K562 (cell line): ENCODE results near the gene VPS13D. TPM values are rescaled to one million over a fixed set of nuclear protein-coding genes. Genes with fewer than 3 reads are reported as not detected.
A peak's percentile ranks its signal among the peaks of the same experiment; 100 is the strongest.

Experiments used
- ATAC-seq: fragments of 200-7000 bp; cut with Tn5 transposase; 3 replicates; pipeline ENCODE4 v1.9.1; 2020; ENCODE audit warnings: moderate library complexity
- BruUV-seq: library from RNA; stranded (reverse); fragments of 400-500 nt; replicated peaks from 2 replicates; lab custom pipeline; 2021; lab: Mats Ljungman, UMichigan
- CTCF ChIA-PET: fragments of 300-600 bp; formaldehyde crosslinking; extraction: SDS; loops from one replicate; lab custom pipeline; 2021; ENCODE audit warnings: low intra/inter-chr PET ratio; lab: Yijun Ruan, JAX
- POLR2A ChIA-PET: fragments of 300-600, 350-650 bp; sonication (Branson Sonifier 250); formaldehyde crosslinking; extraction: SDS; loops from one replicate; lab custom pipeline; 2021; ENCODE audit warnings: antibody characterized with exemption, inconsistent platforms; lab: Yijun Ruan, JAX
- DNase-seq, 4 experiments: peaks; one replicate each; pipeline versions ENCODE4 v3.0.0 to v3.0.0-alpha.2; 2011 to 2018; ENCODE audit warnings: low spot score in 3 of 4, mixed read lengths in 3 of 4; ENCODE audit errors: extremely low read depth in 1 of 4
- FAIRE-seq: peaks from 2 replicates; lab custom pipeline; 2011; peaks lifted over from hg19 to GRCh38; lab: Jason Lieb, UNC
- H2AFZ ChIP-seq: 2 replicates; pipeline ENCODE4 v1.6.0; 2011; ENCODE audit warnings: low read depth, low read length, control low read depth, inconsistent platforms
- H3K27ac ChIP-seq: fragments of 200-600 bp; 3 replicates; pipeline ENCODE4 v1.8.0; 2011; ENCODE audit warnings: low read depth, mild to moderate bottlenecking, control low read depth, inconsistent platforms, low read length, moderate library complexity, mixed read lengths; ENCODE audit errors: extremely low read depth
- H3K27me3 ChIP-seq, 2 experiments: fragments of 300-600 bp in 1 of 2; 2 replicates in 1 of 2; 3 replicates in 1 of 2; pipeline versions ENCODE4 v1.6.0 to v1.8.0; 2011; ENCODE audit warnings: inconsistent platforms in 2 of 2, low read length in 2 of 2, mild to moderate bottlenecking in 1 of 2, mixed read lengths in 1 of 2, moderate library complexity in 1 of 2; ENCODE audit not compliant: control insufficient read depth in 2 of 2, insufficient read depth in 2 of 2
- H3K36me3 ChIP-seq: fragments of 300-600 bp; 3 replicates; pipeline ENCODE4 v1.8.0; 2011; ENCODE audit warnings: mild to moderate bottlenecking, low read length, inconsistent platforms; ENCODE audit not compliant: control insufficient read depth, insufficient read depth
- H3K4me1 ChIP-seq, 2 experiments: fragments of 200-600 bp in 1 of 2; replicated peaks in 1 of 2; 2 replicates in 1 of 2; 3 replicates in 1 of 2; pipeline versions ENCODE4 v1.5.1 to v1.8.0; 2011; ENCODE audit warnings: inconsistent platforms in 2 of 2, low read length in 2 of 2, mild to moderate bottlenecking in 1 of 2, mixed read lengths in 1 of 2, moderate library complexity in 1 of 2; ENCODE audit not compliant: control insufficient read depth in 2 of 2, insufficient read depth in 2 of 2
- H3K4me2 ChIP-seq: 2 replicates; pipeline ENCODE4 v1.6.1; 2011; ENCODE audit warnings: low read length, control low read depth, inconsistent platforms, mixed read lengths; ENCODE audit not compliant: insufficient read depth
- H3K4me3 ChIP-seq: fragments of 200-600 bp; sonication (generic), shearing (Covaris generic); 2 replicates; pipeline ENCODE4 v1.5.1; 2016; ENCODE audit warnings: control low read depth, inconsistent platforms
- H3K79me2 ChIP-seq: fragments of 200-600 bp; 3 replicates; pipeline ENCODE4 v1.8.0; 2011; ENCODE audit warnings: low read length, inconsistent platforms; ENCODE audit not compliant: control insufficient read depth, insufficient read depth
- H3K9ac ChIP-seq, 2 experiments: 2 replicates each; pipeline versions ENCODE4 v1.6.0 to v1.6.1; 2011; ENCODE audit warnings: low read depth in 2 of 2, low read length in 2 of 2, control low read depth in 1 of 2, inconsistent platforms in 1 of 2, mild to moderate bottlenecking in 1 of 2, mixed read lengths in 1 of 2; ENCODE audit not compliant: insufficient read depth in 1 of 2
- H3K9me1 ChIP-seq: one replicate; pipeline ENCODE4 v1.6.0; 2011; ENCODE audit warnings: inconsistent platforms, mild to moderate bottlenecking, low read length, moderate library complexity; ENCODE audit not compliant: control insufficient read depth, insufficient read depth
- H3K9me3 ChIP-seq: replicated peaks from 2 replicates; pipeline ENCODE4 v1.5.1; 2011; ENCODE audit warnings: low read depth, low read length, inconsistent platforms; ENCODE audit not compliant: control insufficient read depth, insufficient read depth
- H4K20me1 ChIP-seq: replicated peaks from 2 replicates; pipeline ENCODE4 v1.6.1; 2011; ENCODE audit warnings: low read length, inconsistent platforms, mixed read lengths; ENCODE audit not compliant: control insufficient read depth, insufficient read depth
- ATF2 ChIP-seq: sonication (generic); formaldehyde crosslinking; IDR thresholded peaks from 2 replicates; pipeline ENCODE4 v1.8.1; 2022; ENCODE audit warnings: missing genetic modification reagents
- C11orf30 ChIP-seq: fragments of 450-650 bp; IDR thresholded peaks from 2 replicates; pipeline ENCODE4 v1.6.1; 2016; ENCODE audit warnings: low read depth, mild to moderate bottlenecking
- ETV1 ChIP-seq: fragments of 450-650 bp; conservative IDR thresholded peaks from 2 replicates; pipeline ENCODE4 v1.6.1; 2016; ENCODE audit warnings: missing genetic modification characterization, control low read depth, low read depth, missing compliant biosample characterization
- KLF10 ChIP-seq: fragments of 250-450 bp; sonication (Bioruptor Pico); IDR thresholded peaks from 2 replicates; pipeline ENCODE4 v1.6.1; 2021; ENCODE audit warnings: matching md5 sums
- MAFF ChIP-seq: IDR thresholded peaks from 2 replicates; pipeline ENCODE4 v1.6.1; 2012; ENCODE audit warnings: low read length, improper control_type of control experiment
- ZBED1 ChIP-seq: IDR thresholded peaks from 2 replicates; pipeline ENCODE4 v1.6.1; 2014
- ZNF316 ChIP-seq: fragments of 450-650 bp; IDR thresholded peaks from 2 replicates; pipeline ENCODE4 v1.6.1; 2016
- ZNF57 ChIP-seq: fragments of 450-650 bp; formaldehyde crosslinking; IDR thresholded peaks from 2 replicates; pipeline ENCODE4 v1.4.0; 2020; ENCODE audit warnings: mild to moderate bottlenecking, moderate library complexity
- WGBS: fragments of 100-300 bp; shearing (Covaris generic); methylation state at CpG from one replicate; pipeline ENCODE4 v1.1.6; 2016; ENCODE audit warnings: low coverage, mixed read lengths; ENCODE audit not compliant: insufficient coverage; ENCODE audit errors: missing lambda C conversion rate; 5-methylcytosine and 5-hydroxymethylcytosine counted together
- in situ Hi-C: fragments of 300-500 bp; cut with MboI; formaldehyde crosslinking; loops from 4 replicates; pipeline ENCODE4 v1.15.0; 2018; ENCODE audit warnings: inconsistent platforms, mixed read lengths
- intact Hi-C: fragments of 100-400 bp; cut with micrococcal nuclease; formaldehyde crosslinking; loops from 2 replicates; pipeline ENCODE4 v1.14.2; 2022
- polyA plus RNA-seq, 8 experiments: library from polyadenylated mRNA; depleted of rRNA in 4 of 8; stranded (reverse) in 5 of 8; unstranded in 3 of 8; fragments of >200 nt; fragmentation: Nextera tagmentation in 2 of 8; fragmentation: Illumina TruSeq in 1 of 8; extraction: Ambion mirVana in 2 of 8; extraction: Trizol in 1 of 8; gene quantifications; 2 replicates each; pipeline versions ENCODE4 v1.2.1 to v1.2.3, GENCODE V29; 2011 to 2014; ENCODE audit warnings: inconsistent platforms in 1 of 8, missing spikeins in 1 of 8
- total RNA-seq, 7 experiments: library from RNA; depleted of rRNA in 6 of 7; stranded (reverse); fragments of >200 nt in 6 of 7; fragmentation: Illumina TruSeq in 2 of 7; extraction: Trizol in 2 of 7; gene quantifications; 2 replicates each; pipeline versions ENCODE4 v1.2.1 to v1.2.3, GENCODE V29; 2011 to 2021; ENCODE audit warnings: low replicate concordance in 1 of 7
- TF ChIP-seq, protein P1 (sequence below): sonication (generic); formaldehyde crosslinking; IDR thresholded peaks from 2 replicates; pipeline ENCODE4 v1.8.1; 2023; ENCODE audit warnings: mild to moderate bottlenecking, missing genetic modification reagents
- TF ChIP-seq, protein P2 (sequence below): fragments of 450-650 bp; formaldehyde crosslinking; IDR thresholded peaks from 2 replicates; pipeline ENCODE4 v1.4.0; 2020; ENCODE audit warnings: mild to moderate bottlenecking, moderate library complexity
- TF ChIP-seq, protein P3 (sequence below): fragments of 450-650 bp; IDR thresholded peaks from 2 replicates; pipeline ENCODE4 v1.6.1; 2014; ENCODE audit warnings: low read depth, mild to moderate bottlenecking, moderate library complexity, borderline replicate concordance

The VPS13D gene
- total and polyA plus RNA-seq, 9 of the 15 experiments (the other 6 are each of a cell fraction or from before 2014, with no cell fraction given) = 6.1 to 51.5 (median 38.5) TPM

GRCh38 chr1:12339396-12339795, 109.6 kb downstream of the VPS13D start (continued):
- TF ChIP-seq, protein P1, sequence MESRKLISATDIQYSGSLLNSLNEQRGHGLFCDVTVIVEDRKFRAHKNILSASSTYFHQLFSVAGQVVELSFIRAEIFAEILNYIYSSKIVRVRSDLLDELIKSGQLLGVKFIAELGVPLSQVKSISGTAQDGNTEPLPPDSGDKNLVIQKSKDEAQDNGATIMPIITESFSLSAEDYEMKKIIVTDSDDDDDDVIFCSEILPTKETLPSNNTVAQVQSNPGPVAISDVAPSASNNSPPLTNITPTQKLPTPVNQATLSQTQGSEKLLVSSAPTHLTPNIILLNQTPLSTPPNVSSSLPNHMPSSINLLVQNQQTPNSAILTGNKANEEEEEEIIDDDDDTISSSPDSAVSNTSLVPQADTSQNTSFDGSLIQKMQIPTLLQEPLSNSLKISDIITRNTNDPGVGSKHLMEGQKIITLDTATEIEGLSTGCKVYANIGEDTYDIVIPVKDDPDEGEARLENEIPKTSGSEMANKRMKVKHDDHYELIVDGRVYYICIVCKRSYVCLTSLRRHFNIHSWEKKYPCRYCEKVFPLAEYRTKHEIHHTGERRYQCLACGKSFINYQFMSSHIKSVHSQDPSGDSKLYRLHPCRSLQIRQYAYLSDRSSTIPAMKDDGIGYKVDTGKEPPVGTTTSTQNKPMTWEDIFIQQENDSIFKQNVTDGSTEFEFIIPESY (CRISPR knock-in tag) = no peak

DNA sequence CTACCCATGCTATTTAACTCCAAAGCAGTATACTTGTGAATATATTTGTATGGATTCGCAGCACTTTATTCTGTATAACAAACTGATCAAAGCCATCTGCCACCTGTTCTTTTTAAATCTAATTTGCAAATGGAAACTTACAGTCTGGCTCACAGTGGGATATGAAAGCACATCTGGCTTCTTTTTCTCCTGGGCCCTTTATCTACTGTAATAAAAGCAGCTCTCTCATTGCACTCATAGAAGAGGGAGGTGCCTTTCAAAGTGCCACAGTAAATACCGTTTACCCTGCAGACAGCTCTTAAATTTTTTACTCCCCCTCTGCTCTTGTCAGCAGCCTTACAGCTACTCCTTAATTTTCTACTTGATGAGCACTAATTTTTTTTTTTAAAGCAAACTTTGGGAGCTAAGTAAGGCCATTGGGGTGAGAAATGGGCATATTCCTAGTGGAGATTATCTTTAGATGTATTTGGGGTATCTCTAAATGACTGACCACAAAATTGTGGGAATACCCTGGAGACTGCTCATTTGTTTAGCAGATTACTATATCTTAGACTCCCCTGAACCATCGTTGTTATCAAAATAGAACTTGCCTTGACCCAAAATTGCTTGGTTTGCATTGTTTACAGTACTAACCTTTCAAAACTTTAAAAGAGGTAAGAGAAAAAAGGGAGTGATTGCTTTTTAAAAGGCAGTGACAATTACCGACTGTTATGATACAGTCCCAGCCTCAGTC, 110.1 kb downstream of the VPS13D start:
- BruUV-seq = no TSS peak
- intact Hi-C loops (no loop called here), in situ Hi-C loops (no loop called here)
- 47% methylated on average over 4 of the region's 4 CpGs for WGBS
- Histone ChIP-seq H3K9ac (no peak overlapping the region; a peak in 1 of 4 replicates), H3K79me2 (no peaks in the 10 kb centered on the region), H3K4me1 (peaks cover 0 to 8% of the 10 kb centered on the region in 2 experiments; a peak in 4 of 5 replicates), H3K9me1 (no peaks in the 10 kb centered on the region), H4K20me1 (no peaks in the 10 kb centered on the region), H2AFZ (no peak overlapping the region), H3K9me3 (no peaks in the 10 kb centered on the region), H3K36me3 (peaks cover 56% of the 10 kb centered on the region), H3K27me3 (no peaks in the 10 kb centered on the region), H3K4me2 (no peak overlapping the region), H3K27ac (no peak overlapping the region), H3K4me3 (no peak overlapping the region)
- ChIA-PET POLR2A (interaction anchor here (0.7 to 1.1 kb wide), 6 partner anchors 9 to 269 kb away, joined by 3 to 4 read pairs (median 4); no protein-coding TSS in a partner anchor), CTCF (interaction anchor here (1.5 kb wide), 1 partner anchor 319 kb away, joined by 3 read pairs; no protein-coding TSS in a partner anchor)
- FAIRE-seq (no peak), ATAC-seq (no peak; the same call in 2 of the 3 replicates), DNase-seq (no peak)
- TF ChIP-seq MAFF = no peak
- TF ChIP-seq ETV1 = no peak
- TF ChIP-seq, protein P2, sequence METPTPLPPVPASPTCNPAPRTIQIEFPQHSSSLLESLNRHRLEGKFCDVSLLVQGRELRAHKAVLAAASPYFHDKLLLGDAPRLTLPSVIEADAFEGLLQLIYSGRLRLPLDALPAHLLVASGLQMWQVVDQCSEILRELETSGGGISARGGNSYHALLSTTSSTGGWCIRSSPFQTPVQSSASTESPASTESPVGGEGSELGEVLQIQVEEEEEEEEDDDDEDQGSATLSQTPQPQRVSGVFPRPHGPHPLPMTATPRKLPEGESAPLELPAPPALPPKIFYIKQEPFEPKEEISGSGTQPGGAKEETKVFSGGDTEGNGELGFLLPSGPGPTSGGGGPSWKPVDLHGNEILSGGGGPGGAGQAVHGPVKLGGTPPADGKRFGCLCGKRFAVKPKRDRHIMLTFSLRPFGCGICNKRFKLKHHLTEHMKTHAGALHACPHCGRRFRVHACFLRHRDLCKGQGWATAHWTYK (CRISPR knock-in tag) = no peak
- TF ChIP-seq ZNF57 (CRISPR knock-in tag) = no peak
- TF ChIP-seq ATF2 (CRISPR knock-in tag) = no peak
- 0 out of 2 replicates have a peak, but pooled peaks have one; percentile 18 for TF ChIP-seq ZNF316
- TF ChIP-seq, protein P3, sequence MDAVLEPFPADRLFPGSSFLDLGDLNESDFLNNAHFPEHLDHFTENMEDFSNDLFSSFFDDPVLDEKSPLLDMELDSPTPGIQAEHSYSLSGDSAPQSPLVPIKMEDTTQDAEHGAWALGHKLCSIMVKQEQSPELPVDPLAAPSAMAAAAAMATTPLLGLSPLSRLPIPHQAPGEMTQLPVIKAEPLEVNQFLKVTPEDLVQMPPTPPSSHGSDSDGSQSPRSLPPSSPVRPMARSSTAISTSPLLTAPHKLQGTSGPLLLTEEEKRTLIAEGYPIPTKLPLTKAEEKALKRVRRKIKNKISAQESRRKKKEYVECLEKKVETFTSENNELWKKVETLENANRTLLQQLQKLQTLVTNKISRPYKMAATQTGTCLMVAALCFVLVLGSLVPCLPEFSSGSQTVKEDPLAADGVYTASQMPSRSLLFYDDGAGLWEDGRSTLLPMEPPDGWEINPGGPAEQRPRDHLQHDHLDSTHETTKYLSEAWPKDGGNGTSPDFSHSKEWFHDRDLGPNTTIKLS = no peak
- no peak for TF ChIP-seq ZBED1
- no peak for TF ChIP-seq KLF10 (CRISPR knock-in tag)
- TF ChIP-seq C11orf30 = 0 out of 2 replicates have a peak, but pooled peaks have one; percentile 9
